GM20000 (cell line): ENCODE data around the gene ASIC5.

Experiments
- DNase-seq: peaks from one replicate; pipeline ENCODE4 v3.0.0; 2012; ENCODE audit warnings: low spot score
- CTCF ChIP-seq: IDR thresholded peaks from 2 replicates; pipeline ENCODE4 v1.5.1; 2012; ENCODE audit warnings: mild to moderate bottlenecking, control low read depth; ENCODE audit errors: extremely low read depth, missing control alignments

ASIC5 gene

DNA sequence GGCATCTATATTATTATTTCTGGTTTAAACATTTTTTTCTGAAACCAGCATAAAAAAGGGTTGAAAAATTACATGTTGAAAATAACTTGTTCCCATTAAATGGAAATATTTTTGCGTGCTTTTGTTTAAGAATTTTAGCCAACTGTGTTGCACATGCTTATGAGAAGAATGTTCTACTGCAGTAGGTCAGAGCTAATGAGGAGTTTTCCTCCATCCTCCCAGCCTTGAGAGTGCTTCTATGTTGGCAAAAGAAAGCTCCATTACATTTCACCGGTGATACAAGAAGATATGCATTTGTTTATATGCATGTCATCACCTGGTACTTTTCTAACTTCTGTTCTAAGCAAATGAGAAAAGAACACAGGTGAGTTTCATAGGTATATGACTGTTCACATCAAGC, 23.9 kb upstream of the ASIC5 start:
- no peak for TF ChIP-seq CTCF
- DNase-seq = no peak

- DNase-seq = no peak
- TF ChIP-seq CTCF = no peak
Measured at GRCh38 chr4:155889031-155889793, 23.1 kb upstream of the ASIC5 start.

DNA sequence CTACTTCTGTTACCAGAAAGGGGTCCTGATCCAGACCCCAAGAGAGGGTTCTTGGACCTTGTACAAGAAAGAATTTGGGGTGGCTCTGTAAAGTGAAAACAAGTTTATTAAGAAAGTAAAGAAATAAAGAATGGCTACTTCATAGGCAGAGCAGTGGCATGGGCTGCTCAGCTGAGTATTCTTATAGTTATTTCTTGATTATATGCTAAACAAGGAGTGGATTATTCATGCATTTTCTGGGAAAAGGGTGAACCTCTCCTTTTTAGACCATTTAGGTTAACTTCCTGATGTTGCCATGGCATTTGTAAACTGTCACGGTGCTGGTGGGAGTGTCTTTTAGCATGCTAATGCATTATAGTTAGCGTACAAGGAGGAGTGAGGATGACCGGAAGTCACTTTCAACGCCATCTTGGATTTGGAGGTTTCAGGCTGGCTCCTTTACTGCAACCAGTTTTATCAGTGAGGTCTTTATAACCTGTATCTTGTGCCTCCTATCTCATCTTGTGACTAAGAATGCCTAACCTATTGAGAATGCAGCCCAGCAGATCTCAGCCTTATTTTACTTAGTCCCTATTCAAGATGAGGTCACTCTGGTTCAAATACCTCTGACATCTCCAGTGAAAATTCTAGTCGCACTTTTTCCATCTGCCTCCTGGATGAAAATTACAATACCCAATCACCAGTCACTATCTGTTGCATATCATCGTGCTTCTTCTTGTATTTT, 21.9 kb upstream of the ASIC5 start:
- no peak for TF ChIP-seq CTCF

DNA sequence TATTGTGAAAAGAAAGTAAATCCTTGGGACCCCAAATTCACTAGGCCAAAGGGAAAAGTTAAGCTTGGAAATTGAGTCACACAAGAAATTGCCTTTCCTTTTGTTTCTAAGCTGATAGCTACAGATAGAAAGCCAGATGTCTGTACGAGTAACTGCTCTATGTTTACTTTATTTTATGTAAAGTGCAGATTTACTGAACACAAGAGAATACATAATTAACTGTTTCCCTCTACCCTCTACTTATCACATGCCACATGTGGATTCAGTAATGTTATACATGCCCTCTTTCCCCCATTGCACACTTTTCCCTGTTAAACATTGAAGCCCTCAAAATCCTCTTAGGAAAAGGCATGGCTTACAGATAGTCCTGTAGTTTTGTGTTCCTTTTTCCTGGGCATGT, 21.0 kb upstream of the ASIC5 start:
- no peak for DNase-seq

More for the DNA sequence above, 21.9 kb upstream of the ASIC5 start:
- DNase-seq = no peak

DNA sequence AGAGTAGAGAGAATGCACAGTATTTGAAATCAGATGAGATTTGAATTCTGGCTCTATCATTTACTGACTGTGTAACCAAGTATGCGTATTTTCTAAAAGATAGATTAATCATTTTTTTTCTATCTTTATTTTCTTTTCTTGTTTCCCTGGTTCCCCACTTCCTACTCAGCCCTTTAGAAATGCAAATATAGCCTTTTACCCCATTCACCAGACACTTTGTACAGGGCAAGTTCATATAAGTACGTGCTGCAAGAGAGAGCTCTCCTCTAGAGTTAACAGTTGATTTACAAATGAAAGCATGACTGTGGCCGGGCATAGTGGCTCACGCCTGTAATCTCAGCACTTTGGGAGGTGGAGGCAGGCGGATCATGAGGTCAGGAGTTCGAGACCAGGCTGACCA, 19.6 kb upstream of the ASIC5 start:
- no peak for TF ChIP-seq CTCF
- DNase-seq = no peak

More for the DNA sequence above, 21.0 kb upstream of the ASIC5 start:
- TF ChIP-seq CTCF = no peak

DNA sequence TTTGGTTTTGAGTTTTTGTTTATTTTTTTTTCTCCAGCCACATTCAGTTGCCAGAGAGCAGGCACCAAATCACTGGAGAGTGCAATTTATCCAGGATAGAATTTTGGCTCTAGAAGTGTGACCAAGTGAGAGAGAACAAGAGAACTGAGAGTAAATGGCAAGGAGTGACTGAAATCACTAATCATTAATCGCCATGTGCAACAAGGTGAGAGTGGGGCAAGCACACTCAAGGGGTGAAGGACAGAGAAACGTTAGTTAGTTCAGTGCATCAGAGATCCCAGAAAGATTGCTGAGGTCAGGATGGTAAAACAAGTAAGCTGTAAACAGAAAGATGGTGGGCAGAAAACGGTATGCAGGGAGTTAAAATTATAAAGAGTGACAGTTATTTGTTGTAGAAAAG, 17.8 kb upstream of the ASIC5 start:
- TF ChIP-seq CTCF = no peak
- DNase-seq = no peak

GRCh38 chr4:155881555-155881954, 15.5 kb upstream of the ASIC5 start:
- peak; percentile 8 for DNase-seq
- TF ChIP-seq CTCF = no peak
